PFSK-1 (cell line): ENCODE measurements around the gene MOBP.

ENCODE experiments used
- FOXP2 ChIP-seq: optimal IDR thresholded peaks from 2 replicates; pipeline ENCODE3; 2011; ENCODE audit warnings: borderline replicate concordance, control low read depth, inconsistent platforms; ENCODE audit not compliant: insufficient read depth; ENCODE audit errors: extremely low read length, extremely low read depth
- POLR2AphosphoS5 ChIP-seq: IDR thresholded peaks from 2 replicates; pipeline ENCODE4 v1.6.1; 2012; ENCODE audit warnings: low read depth, mild to moderate bottlenecking, control low read depth, low read length, moderate library complexity
- REST ChIP-seq, 2 experiments: IDR thresholded peaks; 2 replicates each; pipeline versions ENCODE4 v1.6.1 to v1.8.0; 2011 to 2012; ENCODE audit warnings: low read depth in 2 of 2, low read length in 2 of 2, control low read depth in 1 of 2, inconsistent platforms in 1 of 2, mild to moderate bottlenecking in 1 of 2, moderate library complexity in 1 of 2; ENCODE audit not compliant: insufficient read depth in 1 of 2

GRCh38 chr3:39521456-39521855 lies 54.0 kb downstream of the MOBP start:
- no peak for TF ChIP-seq POLR2AphosphoS5
- TF ChIP-seq REST (IDR thresholded peaks at IDR 0.05; ENCODE audit: insufficient read depth in 1 of 2, low read depth in 2 of 2, low read length in 2 of 2): no peak
- TF ChIP-seq FOXP2: no peak
